GM18517 (cell line): ENCODE results near the gene BUD23.
"Not testable (repeated sequence)": the region's sequence is repeated elsewhere in the genome, so short reads cannot be mapped to it uniquely, and the experiment has no call there.

Experiments
- ATAC-seq: cut with Tn5 transposase; IDR thresholded peaks from one replicate; pipeline ENCODE4 v1.9.1; 2021; ENCODE audit warnings: mild to moderate bottlenecking, moderate library complexity; ENCODE audit not compliant: unreplicated experiment

The BUD23 gene

GRCh38 chr7:73667344-73668102 is 15.9 kb upstream of the BUD23 start, which contains the start of gene VPS37D:
VPS37D (plus strand) TSS chr7:73667831; CDS start chr7:73667959, 128 bp downstream.
- ATAC-seq, result peak; percentile 54

GRCh38 chr7:73668103-73668885 is 15.1 kb upstream of the BUD23 start:
- ATAC-seq, result no peak

- no peak for ATAC-seq
Measured at GRCh38 chr7:73668886-73669230, 14.5 kb upstream of the BUD23 start.

GRCh38 chr7:73669288-73669701 is 14.1 kb upstream of the BUD23 start:
- ATAC-seq, result no peak

- ATAC-seq, result no peak
Measured at GRCh38 chr7:73669858-73670385, 13.5 kb upstream of the BUD23 start.

- no peak for ATAC-seq
Measured at GRCh38 chr7:73671322-73671661, 12.1 kb upstream of the BUD23 start.

GRCh38 chr7:73671857-73672445 is 11.4 kb upstream of the BUD23 start:
- no peak for ATAC-seq

GRCh38 chr7:73674468-73675124 is 8.8 kb upstream of the BUD23 start:
- no peak for ATAC-seq

GRCh38 chr7:73676062-73676461 is 7.3 kb upstream of the BUD23 start:
- not testable (repeated sequence) for ATAC-seq

GRCh38 chr7:73678862-73679261 is 4.5 kb upstream of the BUD23 start:
- no peak for ATAC-seq

GRCh38 chr7:73679709-73680108 is 3.7 kb upstream of the BUD23 start:
- ATAC-seq, result no peak

GRCh38 chr7:73680501-73680900 is 2.9 kb upstream of the BUD23 start:
- ATAC-seq, result no peak

GRCh38 chr7:73681031-73681430 is 2.4 kb upstream of the BUD23 start:
- no peak for ATAC-seq

GRCh38 chr7:73682745-73683055 is 697 bp upstream of the BUD23 start:
- ATAC-seq, result peak; percentile 8

GRCh38 chr7:73683788-73684693 is 644 bp downstream of the BUD23 start:
- peak; percentile 19 for ATAC-seq

GRCh38 chr7:73685311-73685710 is 1.9 kb downstream of the BUD23 start:
- ATAC-seq, result no peak

GRCh38 chr7:73688288-73688687 is 4.9 kb downstream of the BUD23 start:
- ATAC-seq, result no peak

GRCh38 chr7:73690646-73691045 is 7.2 kb downstream of the BUD23 start:
- no peak for ATAC-seq

GRCh38 chr7:73696372-73696771 is 13.0 kb downstream of the BUD23 start:
- no peak for ATAC-seq

- no peak for ATAC-seq
Measured at GRCh38 chr7:73698410-73698809, 15.0 kb downstream of the BUD23 start.
